Spleen (tissue), 11 donors: ENCODE results near the gene CACNA2D4. TPM values are rescaled to one million over a fixed set of nuclear protein-coding genes. Genes with fewer than 3 reads are reported as not detected.

ENCODE experiments used
- DNase-seq: peaks from one replicate; pipeline ENCODE4 v3.0.0-alpha.2; 2020
- H3K27ac ChIP-seq, 8 donors: fragments of 200-600 bp; sonication (generic) in 7 of 8; 1 replicate in 4 of 8; 2 replicates in 4 of 8; pipeline versions ENCODE4 v1.5.0 to v1.8.0; 2016 to 2021; ENCODE audit warnings: inconsistent platforms in 4 of 8, mild to moderate bottlenecking in 4 of 8, moderate library complexity in 1 of 8
- H3K27me3 ChIP-seq, 7 donors: fragments of 200-600 bp; sonication (generic) in 6 of 7; replicated peaks in 1 of 7; 1 replicate in 4 of 7; 2 replicates in 3 of 7; pipeline versions ENCODE4 v1.5.0 to v1.8.0; 2016 to 2021; ENCODE audit warnings: inconsistent platforms in 3 of 7, mild to moderate bottlenecking in 1 of 7
- H3K36me3 ChIP-seq, 6 donors: fragments of 200-600 bp; sonication (generic) in 5 of 6; 1 replicate in 4 of 6; 2 replicates in 2 of 6; pipeline versions ENCODE4 v1.5.0 to v1.8.0; 2016 to 2021; ENCODE audit warnings: inconsistent platforms in 2 of 6
- H3K4me1 ChIP-seq, 6 donors: fragments of 200-600 bp; sonication (generic) in 5 of 6; 1 replicate in 3 of 6; 2 replicates in 3 of 6; pipeline versions ENCODE4 v1.5.0 to v1.8.0; 2016 to 2021; ENCODE audit warnings: inconsistent platforms in 3 of 6
- H3K4me3 ChIP-seq, 8 donors: fragments of 200-600 bp; sonication (generic) in 7 of 8; 1 replicate in 4 of 8; 2 replicates in 4 of 8; pipeline versions ENCODE4 v1.5.0 to v1.8.0; 2016 to 2021; ENCODE audit warnings: inconsistent platforms in 4 of 8, mild to moderate bottlenecking in 4 of 8, moderate library complexity in 2 of 8
- H3K9me3 ChIP-seq, 8 donors: fragments of 200-600 bp; sonication (generic) in 7 of 8; 1 replicate in 4 of 8; 2 replicates in 4 of 8; pipeline versions ENCODE4 v1.5.0 to v1.8.0; 2016 to 2021; ENCODE audit warnings: inconsistent platforms in 4 of 8
- POLR2A ChIP-seq, 3 donors: fragments of 450-650 bp; IDR thresholded peaks; one replicate each; pipeline ENCODE4 v1.5.1; 2017; ENCODE audit warnings: antibody characterized with exemption in 3 of 3, mild to moderate bottlenecking in 1 of 3
- POLR2AphosphoS5 ChIP-seq, 3 donors: sonication (generic); formaldehyde crosslinking; IDR thresholded peaks; one replicate each; pipeline ENCODE4 v1.5.1; 2017; ENCODE audit warnings: antibody characterized with exemption in 3 of 3
- WGBS, 5 donors: extraction: QIAGEN DNeasy Blood & Tissue Kit in 3 of 5; methylation state at CpG; one replicate each; pipeline versions ENCODE4 v1.1.5 to v1.1.7; 2013 to 2018; 5-methylcytosine and 5-hydroxymethylcytosine counted together
- intact Hi-C: fragments of 100-400 bp; cut with DNase I; formaldehyde crosslinking; loops from one replicate; pipeline ENCODE4 v1.15.0; 2023; ENCODE audit warnings: low total_unique reads
- polyA plus RNA-seq, 3 donors: library from polyadenylated mRNA; stranded (reverse); fragments of 200-250 nt; gene quantifications; one replicate each; pipeline ENCODE4 v1.2.1, GENCODE V29; 2013
- total RNA-seq, 7 donors: library from RNA; depleted of rRNA in 3 of 7; stranded (reverse); fragments of >200 nt in 3 of 7; fragmentation: NEBNext Ultra II Directional in 4 of 7; extraction: Animal tissue kit (Norgen Biotek cat#: 25700) in 4 of 7; gene quantifications; one replicate each; pipeline versions ENCODE4 v1.1.0 to v1.2.1, GENCODE V29; 2016 to 2021
- TF ChIP-seq, protein P1 (sequence below), 11 experiments: fragments of 200-600 bp in 7 of 11; fragments of 450-650 bp in 4 of 11; sonication (generic) in 4 of 11; IDR thresholded peaks in 8 of 11; conservative IDR thresholded peaks in 3 of 11; 1 replicate in 7 of 11; 2 replicates in 4 of 11; pipeline versions ENCODE4 v1.4.0 to v1.8.0; 2016 to 2021; ENCODE audit warnings: antibody characterized with exemption in 11 of 11, inconsistent platforms in 4 of 11, mild to moderate bottlenecking in 1 of 11
- donor health status: healthy with polysubstance abuse.
- donor health status: DM: no; HTN: no; CAD: no; lungs with moderate emphysema.
- donor health status: DM: no; HTN: no; CAD: no.
- donor health status: Bipolar disorder and iron deficiency.
- donor health status: healthy.
- donor health status: DM: no; HTN: no; CAD: no.
- donor health status: DM: yes; HTN: yes; CAD: no.

The CACNA2D4 gene
- total and polyA plus RNA-seq, 10 donors = 3.3 to 11.8 (median 7.0) TPM

DNA sequence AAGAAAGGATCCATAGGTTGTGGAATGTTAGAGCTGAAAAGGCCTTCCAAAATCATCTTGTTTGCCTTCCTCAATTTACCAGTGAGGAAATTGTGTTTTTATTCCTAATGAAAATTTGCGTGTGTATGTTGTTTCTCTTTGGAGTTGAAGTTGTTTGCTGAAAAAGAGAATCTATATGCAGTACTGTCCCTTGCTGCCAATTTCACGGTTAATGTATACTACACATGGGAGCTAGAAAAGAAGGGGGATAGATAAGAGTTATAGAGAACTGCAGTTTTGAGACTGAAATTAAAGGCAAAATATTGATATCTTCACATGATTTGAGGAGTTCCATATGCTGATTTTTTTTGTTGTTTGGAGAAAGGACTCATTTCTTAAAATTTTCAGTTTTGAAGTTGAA, 160.1 kb downstream of the CACNA2D4 start:
- H3K27ac ChIP-seq = no peak overlapping the region
- DNase-seq = no peak
- peaks cover 0 to 6% (median 0%) of the 10 kb centered on the region in 6 donors for H3K4me1 ChIP-seq
- TF ChIP-seq, protein P1, sequence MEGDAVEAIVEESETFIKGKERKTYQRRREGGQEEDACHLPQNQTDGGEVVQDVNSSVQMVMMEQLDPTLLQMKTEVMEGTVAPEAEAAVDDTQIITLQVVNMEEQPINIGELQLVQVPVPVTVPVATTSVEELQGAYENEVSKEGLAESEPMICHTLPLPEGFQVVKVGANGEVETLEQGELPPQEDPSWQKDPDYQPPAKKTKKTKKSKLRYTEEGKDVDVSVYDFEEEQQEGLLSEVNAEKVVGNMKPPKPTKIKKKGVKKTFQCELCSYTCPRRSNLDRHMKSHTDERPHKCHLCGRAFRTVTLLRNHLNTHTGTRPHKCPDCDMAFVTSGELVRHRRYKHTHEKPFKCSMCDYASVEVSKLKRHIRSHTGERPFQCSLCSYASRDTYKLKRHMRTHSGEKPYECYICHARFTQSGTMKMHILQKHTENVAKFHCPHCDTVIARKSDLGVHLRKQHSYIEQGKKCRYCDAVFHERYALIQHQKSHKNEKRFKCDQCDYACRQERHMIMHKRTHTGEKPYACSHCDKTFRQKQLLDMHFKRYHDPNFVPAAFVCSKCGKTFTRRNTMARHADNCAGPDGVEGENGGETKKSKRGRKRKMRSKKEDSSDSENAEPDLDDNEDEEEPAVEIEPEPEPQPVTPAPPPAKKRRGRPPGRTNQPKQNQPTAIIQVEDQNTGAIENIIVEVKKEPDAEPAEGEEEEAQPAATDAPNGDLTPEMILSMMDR (IDR thresholded peaks at IDR 0.05 in 8 of 11, conservative IDR thresholded peaks at IDR 0.05 in 3 of 11) = no peak
- TF ChIP-seq POLR2A (IDR thresholded peaks at IDR 0.05) (no peak), POLR2AphosphoS5 (IDR thresholded peaks at IDR 0.05) (no peak)
- no peak overlapping the region for H3K4me3 ChIP-seq
- no peaks in the 10 kb centered on the region for H3K9me3 ChIP-seq
- no peaks in the 10 kb centered on the region for H3K27me3 ChIP-seq
- 95 to 99% (median 97%) methylated on average over 2 of the region's 2 CpGs for WGBS, 5 donors
- H3K36me3 ChIP-seq = peaks cover 0 to 61% (median 29%) of the 10 kb centered on the region in 6 donors
- intact Hi-C loops = no loop called here

DNA sequence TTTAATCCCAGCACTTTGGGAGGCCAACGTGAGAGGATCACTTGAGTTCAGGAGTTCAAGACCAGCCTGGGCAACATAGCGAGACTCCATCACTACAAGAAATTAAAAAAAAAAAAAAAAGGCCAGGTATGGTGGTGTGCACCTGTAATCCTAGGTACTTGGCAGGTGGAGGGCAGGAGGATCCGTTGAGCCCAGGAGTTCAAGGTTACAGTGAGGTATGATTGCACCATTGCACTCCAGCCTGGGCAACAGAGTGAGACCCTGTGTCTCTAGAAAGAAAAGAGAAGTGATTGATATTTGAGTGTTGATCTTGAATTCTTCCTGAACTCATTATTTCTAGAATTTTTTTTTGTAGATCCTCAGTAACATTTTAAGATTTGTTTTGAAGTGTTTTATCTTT, 168.2 kb downstream of the CACNA2D4 start:
- DNase-seq = no peak
- Histone ChIP-seq H3K9me3 (peaks cover 3 to 26% (median 22%) of the 10 kb centered on the region in 8 donors), H3K27ac (no peak overlapping the region), H3K4me1 (peaks cover 0 to 15% (median 0%) of the 10 kb centered on the region in 6 donors), H3K4me3 (no peak overlapping the region), H3K36me3 (peaks cover 0 to 25% (median 12%) of the 10 kb centered on the region in 6 donors), H3K27me3 (no peaks in the 10 kb centered on the region)
- 92 to 96% (median 96%) methylated on average over 3 of the region's 3 CpGs for whole genome bisulfite sequencing, 5 donors
- intact Hi-C loops = no loop called here
- TF ChIP-seq POLR2AphosphoS5 (IDR thresholded peaks at IDR 0.05) = no peak
- TF ChIP-seq, protein P1 (IDR thresholded peaks at IDR 0.05 in 8 of 11, conservative IDR thresholded peaks at IDR 0.05 in 3 of 11) = no peak
- TF ChIP-seq POLR2A (IDR thresholded peaks at IDR 0.05) = no peak

DNA sequence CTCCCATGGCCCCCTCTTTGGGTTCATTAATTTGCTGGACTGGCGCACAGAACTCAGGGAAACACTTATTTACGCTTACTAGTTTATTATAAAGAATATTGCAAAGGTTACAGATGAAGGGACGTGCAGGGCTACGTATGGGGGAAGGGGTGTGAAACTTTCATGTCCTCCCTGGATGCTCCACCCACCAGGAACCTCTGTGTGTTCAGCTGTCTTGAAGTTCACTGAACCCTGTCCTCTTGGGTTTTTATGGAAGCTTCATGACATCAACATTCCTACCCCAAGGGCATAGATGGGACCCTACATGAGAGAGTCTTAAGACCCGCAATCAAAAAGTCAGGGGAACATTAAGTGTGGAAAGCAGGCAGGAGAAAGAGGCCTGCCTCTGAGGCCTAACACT, 169.4 kb downstream of the CACNA2D4 start:
- Histone ChIP-seq H3K27me3 (no peaks in the 10 kb centered on the region), H3K4me1 (peaks cover 0 to 20% (median 0%) of the 10 kb centered on the region in 6 donors), H3K36me3 (peaks cover 0 to 22% (median 0%) of the 10 kb centered on the region in 6 donors), H3K27ac (no peak overlapping the region), H3K4me3 (no peak overlapping the region), H3K9me3 (peaks cover 3 to 26% (median 22%) of the 10 kb centered on the region in 8 donors)
- intact Hi-C loops = no loop called here
- no peak for DNase-seq
- TF ChIP-seq POLR2AphosphoS5 (IDR thresholded peaks at IDR 0.05) (no peak), POLR2A (IDR thresholded peaks at IDR 0.05) (no peak)
- TF ChIP-seq, protein P1 (IDR thresholded peaks at IDR 0.05 in 8 of 11, conservative IDR thresholded peaks at IDR 0.05 in 3 of 11) = no peak
- WGBS, 5 donors = 92 to 98% (median 95%) methylated on average over 5 of the region's 5 CpGs

DNA sequence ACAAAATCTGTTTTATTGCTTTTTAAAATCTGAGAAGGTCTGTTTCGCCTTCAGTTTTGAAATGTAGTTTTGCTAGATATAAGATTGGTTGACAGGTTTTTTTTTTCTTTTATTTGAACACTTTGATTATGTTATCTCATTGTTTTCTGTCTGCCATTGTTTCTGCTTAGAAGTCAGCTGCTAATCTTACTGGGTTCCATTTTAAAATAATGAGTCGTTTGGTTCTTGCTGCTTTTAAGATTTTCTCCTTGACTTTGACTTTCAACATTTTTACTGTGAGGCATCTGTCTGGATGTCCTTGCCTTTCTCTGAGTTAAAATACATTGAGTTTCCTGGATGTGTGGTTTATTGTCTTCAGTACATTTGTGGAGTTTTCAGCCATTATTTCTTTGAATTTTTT, 170.8 kb downstream of the CACNA2D4 start:
- Histone ChIP-seq H3K27me3 (no peaks in the 10 kb centered on the region), H3K9me3 (peaks cover 3 to 26% (median 22%) of the 10 kb centered on the region in 8 donors), H3K36me3 (peaks cover 0 to 21% (median 0%) of the 10 kb centered on the region in 6 donors), H3K27ac (no peak overlapping the region), H3K4me1 (peaks cover 0 to 21% (median 0%) of the 10 kb centered on the region in 6 donors), H3K4me3 (no peak overlapping the region)
- TF ChIP-seq POLR2AphosphoS5 (IDR thresholded peaks at IDR 0.05) = no peak
- TF ChIP-seq, protein P1 (IDR thresholded peaks at IDR 0.05 in 8 of 11, conservative IDR thresholded peaks at IDR 0.05 in 3 of 11) = no peak
- TF ChIP-seq POLR2A (IDR thresholded peaks at IDR 0.05) = no peak
- DNase-seq = no peak
- intact Hi-C loops = no loop called here
- WGBS, 5 donors = 97 to 100% (median 99%) methylated on average over 2 of the region's 2 CpGs
